KMS-11 (cell line): ENCODE results near the gene C1orf198.

Experiments
- H2AFZ ChIP-seq: fragments of 200-600 bp; sonication (generic); 2 replicates; pipeline ENCODE4 v1.6.1; 2016; ENCODE audit warnings: antibody characterized with exemption, mixed run types, low read depth
- H3K27ac ChIP-seq: fragments of 200-600 bp; sonication (generic); 2 replicates; pipeline ENCODE4 v1.6.1; 2016; ENCODE audit warnings: mild to moderate bottlenecking, mixed run types
- H3K27me3 ChIP-seq: fragments of 200-600 bp; sonication (generic); 2 replicates; pipeline ENCODE4 v1.6.1; 2017; ENCODE audit warnings: mild to moderate bottlenecking, low read depth, mixed run types, moderate library complexity; ENCODE audit not compliant: insufficient read depth
- H3K36me3 ChIP-seq: fragments of 200-600 bp; sonication (generic); 2 replicates; pipeline ENCODE4 v1.6.1; 2017; ENCODE audit warnings: mild to moderate bottlenecking, mixed run types; ENCODE audit not compliant: insufficient read depth
- H3K4me1 ChIP-seq: fragments of 200-600 bp; sonication (generic); 2 replicates; pipeline ENCODE4 v1.6.1; 2016; ENCODE audit warnings: mild to moderate bottlenecking, low read depth, mixed run types; ENCODE audit not compliant: poor library complexity, severe bottlenecking
- H3K4me2 ChIP-seq: fragments of 200-600 bp; sonication (generic); 2 replicates; pipeline ENCODE4 v1.7.0; 2016; ENCODE audit warnings: mild to moderate bottlenecking, mixed run types
- H3K4me3 ChIP-seq: fragments of 200-600 bp; sonication (generic); IDR thresholded peaks from 2 replicates; pipeline ENCODE4 v1.6.1; 2017; ENCODE audit warnings: low read depth, low read length, mixed read lengths; ENCODE audit not compliant: insufficient read depth
- H3K79me2 ChIP-seq: fragments of 200-600 bp; sonication (generic); 2 replicates; pipeline ENCODE4 v1.6.1; 2016; ENCODE audit warnings: low read depth, mixed run types; ENCODE audit not compliant: insufficient read depth
- H3K9ac ChIP-seq: fragments of 200-600 bp; sonication (generic); 2 replicates; pipeline ENCODE4 v1.6.1; 2016; ENCODE audit warnings: mild to moderate bottlenecking, mixed run types
- H4K20me1 ChIP-seq: fragments of 200-600 bp; sonication (generic); 2 replicates; pipeline ENCODE4 v1.6.1; 2016; ENCODE audit warnings: mild to moderate bottlenecking, mixed run types; ENCODE audit not compliant: insufficient read depth
- TF ChIP-seq, protein P1 (sequence below): fragments of 200-600 bp; sonication (generic); conservative IDR thresholded peaks from 2 replicates; pipeline ENCODE4 v1.6.1; 2017; ENCODE audit warnings: low read depth, mild to moderate bottlenecking, antibody characterized with exemption, low read length, moderate library complexity, mixed read lengths

C1orf198 gene

DNA sequence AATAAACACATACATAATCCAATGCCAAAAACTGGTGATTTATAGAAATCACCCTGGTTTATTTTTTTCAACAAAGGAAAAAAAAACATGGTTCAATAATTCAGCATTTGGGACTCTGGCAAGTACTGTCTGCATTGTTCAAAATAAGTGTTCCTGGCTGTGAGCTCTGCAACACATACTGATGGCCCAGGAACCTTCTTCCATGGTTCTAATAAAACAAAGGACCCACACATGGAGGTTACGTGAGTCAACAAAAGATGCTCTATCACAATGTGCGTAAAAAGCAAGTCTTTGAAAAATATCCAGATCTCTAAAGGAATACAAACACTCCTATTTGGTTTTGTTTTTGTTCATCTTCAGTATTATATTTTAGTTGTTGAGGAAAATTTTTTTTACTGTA, 37.9 kb upstream of the C1orf198 start:
- H3K36me3 ChIP-seq = no peaks in the 10 kb centered on the region
- H3K79me2 ChIP-seq = no peaks in the 10 kb centered on the region
- H3K9ac ChIP-seq = no peak overlapping the region
- no peak overlapping the region for H3K4me3 ChIP-seq
- peaks cover 11% of the 10 kb centered on the region for H3K4me1 ChIP-seq
- TF ChIP-seq, protein P1, sequence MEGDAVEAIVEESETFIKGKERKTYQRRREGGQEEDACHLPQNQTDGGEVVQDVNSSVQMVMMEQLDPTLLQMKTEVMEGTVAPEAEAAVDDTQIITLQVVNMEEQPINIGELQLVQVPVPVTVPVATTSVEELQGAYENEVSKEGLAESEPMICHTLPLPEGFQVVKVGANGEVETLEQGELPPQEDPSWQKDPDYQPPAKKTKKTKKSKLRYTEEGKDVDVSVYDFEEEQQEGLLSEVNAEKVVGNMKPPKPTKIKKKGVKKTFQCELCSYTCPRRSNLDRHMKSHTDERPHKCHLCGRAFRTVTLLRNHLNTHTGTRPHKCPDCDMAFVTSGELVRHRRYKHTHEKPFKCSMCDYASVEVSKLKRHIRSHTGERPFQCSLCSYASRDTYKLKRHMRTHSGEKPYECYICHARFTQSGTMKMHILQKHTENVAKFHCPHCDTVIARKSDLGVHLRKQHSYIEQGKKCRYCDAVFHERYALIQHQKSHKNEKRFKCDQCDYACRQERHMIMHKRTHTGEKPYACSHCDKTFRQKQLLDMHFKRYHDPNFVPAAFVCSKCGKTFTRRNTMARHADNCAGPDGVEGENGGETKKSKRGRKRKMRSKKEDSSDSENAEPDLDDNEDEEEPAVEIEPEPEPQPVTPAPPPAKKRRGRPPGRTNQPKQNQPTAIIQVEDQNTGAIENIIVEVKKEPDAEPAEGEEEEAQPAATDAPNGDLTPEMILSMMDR = no peak
- no peaks in the 10 kb centered on the region for H3K27me3 ChIP-seq
- H4K20me1 ChIP-seq = no peaks in the 10 kb centered on the region
- H2AFZ ChIP-seq = no peak overlapping the region
- 0 out of 2 replicates have a peak overlapping the region, but pooled peaks have one; percentile 2 for H3K4me2 ChIP-seq
- H3K27ac ChIP-seq = no peak overlapping the region

DNA sequence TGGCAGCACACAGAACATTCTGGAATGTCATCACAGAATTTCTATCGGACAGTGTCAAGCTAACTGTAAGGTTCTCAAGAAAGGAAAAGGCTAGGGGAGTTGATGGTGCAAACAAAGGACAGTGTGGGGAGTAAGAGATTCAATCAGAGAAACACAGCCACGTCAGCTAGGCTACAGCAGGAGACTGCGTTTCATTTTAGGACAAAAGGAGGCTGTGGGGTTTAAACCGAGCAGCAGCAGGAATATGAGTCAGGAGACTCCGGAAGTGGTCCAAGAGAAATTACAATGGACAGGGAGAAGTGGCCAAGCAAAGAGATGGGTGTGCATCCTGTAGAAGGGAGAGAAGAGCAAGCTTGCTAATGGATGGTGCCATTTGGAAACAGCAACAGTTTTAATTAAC, 37.4 kb upstream of the C1orf198 start:
- H3K79me2 ChIP-seq = no peaks in the 10 kb centered on the region
- no peak overlapping the region for H3K4me3 ChIP-seq
- TF ChIP-seq, protein P1 = no peak
- H3K4me2 ChIP-seq = no peak overlapping the region
- no peak overlapping the region for H3K27ac ChIP-seq
- no peaks in the 10 kb centered on the region for H3K27me3 ChIP-seq
- H3K4me1 ChIP-seq = peaks cover 11% of the 10 kb centered on the region
- no peaks in the 10 kb centered on the region for H3K36me3 ChIP-seq
- H4K20me1 ChIP-seq = no peaks in the 10 kb centered on the region
- H3K9ac ChIP-seq = no peak overlapping the region
- no peak overlapping the region for H2AFZ ChIP-seq

DNA sequence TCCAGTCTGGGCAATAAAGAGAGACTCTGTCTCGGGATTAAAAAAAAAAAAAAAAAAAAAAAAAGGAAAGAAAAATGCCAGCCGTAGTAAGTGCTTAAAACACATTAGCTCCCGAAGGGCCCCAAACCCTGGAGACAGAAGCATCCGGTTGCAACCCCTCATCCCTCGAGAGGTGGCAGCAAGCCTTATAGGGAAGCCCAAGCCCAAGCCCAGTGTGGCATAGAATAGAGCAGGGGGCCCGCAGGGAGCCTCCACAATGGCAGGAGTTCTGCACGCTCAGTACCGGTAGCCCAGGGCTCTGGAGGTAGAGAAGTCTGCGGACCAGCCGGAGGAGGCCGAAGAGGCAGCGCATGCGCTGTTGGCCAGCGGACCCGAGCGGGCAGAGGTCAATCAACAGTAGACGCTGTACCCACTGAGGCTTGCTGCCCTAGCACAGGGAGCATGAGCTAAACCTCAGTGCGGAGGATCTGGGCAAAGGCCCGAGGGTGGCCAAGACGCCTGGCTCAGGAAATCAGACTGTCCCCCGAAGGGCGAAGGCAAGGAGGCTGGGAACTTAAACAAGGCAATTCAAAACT, 34.1 kb upstream of the C1orf198 start:
- TF ChIP-seq, protein P1 = no peak
- no peaks in the 10 kb centered on the region for H3K36me3 ChIP-seq
- no peaks in the 10 kb centered on the region for H3K79me2 ChIP-seq
- peaks cover 11% of the 10 kb centered on the region for H3K4me1 ChIP-seq
- H3K27ac ChIP-seq = no peak overlapping the region
- no peaks in the 10 kb centered on the region for H4K20me1 ChIP-seq
- H3K27me3 ChIP-seq = no peaks in the 10 kb centered on the region
- H3K4me2 ChIP-seq = no peak overlapping the region
- H3K9ac ChIP-seq = no peak overlapping the region
- H3K4me3 ChIP-seq = no peak overlapping the region
- H2AFZ ChIP-seq = no peak overlapping the region

DNA sequence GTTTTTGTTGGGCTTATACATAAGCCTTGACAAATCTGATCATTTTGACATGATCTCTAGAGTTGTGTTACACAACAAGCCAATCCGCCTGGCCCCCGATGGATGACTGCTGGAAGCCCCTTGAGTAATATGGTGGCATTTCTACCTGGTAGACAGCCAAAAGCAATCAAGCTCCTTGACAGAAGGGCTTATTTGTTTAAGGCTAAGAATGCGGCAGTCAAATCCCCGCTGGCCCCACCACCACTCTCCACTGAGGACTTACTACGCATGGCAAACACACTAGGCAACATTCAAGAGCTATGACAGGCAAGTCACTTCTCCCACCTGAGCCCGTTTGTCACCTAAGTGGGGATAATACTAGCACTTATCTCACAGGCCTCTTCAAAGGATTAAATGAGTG, 33.4 kb upstream of the C1orf198 start:
- no peaks in the 10 kb centered on the region for H4K20me1 ChIP-seq
- no peak overlapping the region for H3K4me2 ChIP-seq
- TF ChIP-seq, protein P1 = no peak
- H3K4me1 ChIP-seq = peaks cover 9% of the 10 kb centered on the region
- no peak overlapping the region for H3K27ac ChIP-seq
- H3K4me3 ChIP-seq = no peak overlapping the region
- no peak overlapping the region for H2AFZ ChIP-seq
- no peaks in the 10 kb centered on the region for H3K36me3 ChIP-seq
- H3K79me2 ChIP-seq = no peaks in the 10 kb centered on the region
- H3K9ac ChIP-seq = no peak overlapping the region
- no peaks in the 10 kb centered on the region for H3K27me3 ChIP-seq
